Hematopoietic multipotent progenitor cell treated with erythropoietin and hydrocortisone succinate and interleukin-3 and kit ligand, for 4 days (in vitro differentiated cells): ENCODE results near the gene CRYL1.

Experiments
- DNase-seq: peaks from one replicate; pipeline ENCODE4 v3.0.0-alpha.2; 2015

The CRYL1 gene

DNA sequence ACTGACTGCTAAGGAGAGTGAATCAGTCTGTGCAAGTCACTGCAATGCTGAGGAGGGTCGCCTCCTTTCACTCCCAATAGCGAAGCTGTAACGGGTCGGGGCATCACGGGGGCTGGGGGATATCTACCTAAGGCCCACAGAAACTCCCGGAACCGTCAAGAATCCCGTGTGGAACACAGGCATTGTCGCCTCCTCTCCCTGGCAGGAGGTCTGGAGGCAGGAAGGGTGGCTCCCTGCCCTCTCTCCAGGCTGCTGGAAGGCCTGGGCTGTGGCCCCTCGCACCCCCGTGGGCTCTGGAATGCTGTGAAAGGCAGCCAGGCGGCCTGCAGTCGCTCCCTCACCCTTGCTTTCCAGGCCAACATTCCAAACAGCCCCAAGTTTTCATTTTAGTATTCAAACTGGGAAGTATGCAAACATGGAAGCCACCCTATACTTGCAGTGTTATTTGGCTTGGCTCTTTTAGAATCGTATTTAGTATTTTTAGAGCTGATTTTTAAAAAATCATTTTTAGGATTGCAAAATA, 109.4 kb downstream of the CRYL1 start:
- no peak for DNase-seq

- no peak for DNase-seq
These were observed 110.0 kb downstream of the CRYL1 start for GRCh38 chr13:20415694-20416107.

- no peak for DNase-seq
These were observed 110.4 kb downstream of the CRYL1 start for GRCh38 chr13:20415306-20415679.

- no peak for DNase-seq
These were observed 110.9 kb downstream of the CRYL1 start for GRCh38 chr13:20414546-20415305.

- peak; percentile 35 for DNase-seq
These were observed 112.8 kb downstream of the CRYL1 start for GRCh38 chr13:20412691-20413355.

DNA sequence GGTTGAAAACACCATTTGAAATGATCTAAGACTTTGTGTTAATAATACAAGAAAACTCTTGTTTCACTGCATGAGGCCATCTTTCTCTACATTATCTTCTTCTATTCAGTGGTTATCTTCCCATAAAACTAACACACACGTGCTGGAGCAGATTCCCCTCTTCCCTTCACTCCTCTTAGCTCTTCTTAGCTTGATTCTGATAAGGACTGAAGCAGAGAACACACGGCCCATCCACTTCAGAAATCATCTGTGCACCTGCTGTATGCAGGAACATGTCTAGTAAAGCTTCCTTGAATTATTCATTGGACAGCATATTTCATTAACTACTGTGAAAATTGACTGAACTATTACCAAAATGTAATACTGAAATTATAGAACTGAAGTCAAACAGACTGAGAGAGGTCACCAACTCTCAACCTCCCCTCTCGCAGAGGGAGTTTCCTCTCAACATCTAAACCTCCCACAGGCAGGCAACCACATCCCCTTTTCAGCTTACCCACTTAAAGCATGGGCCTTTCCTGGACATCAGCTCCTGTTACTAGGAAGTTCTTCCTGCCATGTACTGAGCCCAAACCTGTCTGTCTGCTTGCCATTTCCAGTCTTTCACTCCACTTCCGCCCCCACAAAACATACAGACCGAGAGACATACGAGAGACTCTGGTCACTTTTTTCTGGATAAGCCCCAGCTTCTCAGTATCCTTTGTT, 113.9 kb downstream of the CRYL1 start:
- peak; percentile 83 for DNase-seq

- DNase-seq, result no peak
These were observed 114.9 kb downstream of the CRYL1 start for GRCh38 chr13:20410726-20411125.

DNA sequence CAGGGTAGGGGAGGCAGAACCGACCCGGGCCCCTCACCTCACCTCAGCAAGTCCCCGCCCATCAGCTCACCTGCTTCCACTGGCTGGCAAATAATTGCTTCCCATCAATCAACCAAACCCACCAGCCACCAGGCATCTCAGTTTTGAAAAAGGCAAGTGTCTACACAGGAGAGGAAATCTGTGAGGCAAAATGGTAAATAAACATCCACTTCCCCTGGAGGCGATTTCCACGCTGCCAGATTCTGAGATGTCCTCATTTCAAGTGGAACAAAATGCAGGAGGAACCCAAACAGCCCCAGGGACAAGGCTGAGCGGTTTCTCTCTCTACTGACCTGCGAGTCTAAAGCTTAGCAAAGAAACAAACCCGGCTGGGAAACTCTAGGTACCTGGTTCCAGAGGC, 117.5 kb downstream of the CRYL1 start:
- no peak for DNase-seq

- DNase-seq, result no peak
These were observed 117.9 kb downstream of the CRYL1 start for GRCh38 chr13:20407759-20408158.

GRCh38 chr13:20405691-20406090, 120.0 kb downstream of the CRYL1 start:
- DNase-seq, result no peak

DNA sequence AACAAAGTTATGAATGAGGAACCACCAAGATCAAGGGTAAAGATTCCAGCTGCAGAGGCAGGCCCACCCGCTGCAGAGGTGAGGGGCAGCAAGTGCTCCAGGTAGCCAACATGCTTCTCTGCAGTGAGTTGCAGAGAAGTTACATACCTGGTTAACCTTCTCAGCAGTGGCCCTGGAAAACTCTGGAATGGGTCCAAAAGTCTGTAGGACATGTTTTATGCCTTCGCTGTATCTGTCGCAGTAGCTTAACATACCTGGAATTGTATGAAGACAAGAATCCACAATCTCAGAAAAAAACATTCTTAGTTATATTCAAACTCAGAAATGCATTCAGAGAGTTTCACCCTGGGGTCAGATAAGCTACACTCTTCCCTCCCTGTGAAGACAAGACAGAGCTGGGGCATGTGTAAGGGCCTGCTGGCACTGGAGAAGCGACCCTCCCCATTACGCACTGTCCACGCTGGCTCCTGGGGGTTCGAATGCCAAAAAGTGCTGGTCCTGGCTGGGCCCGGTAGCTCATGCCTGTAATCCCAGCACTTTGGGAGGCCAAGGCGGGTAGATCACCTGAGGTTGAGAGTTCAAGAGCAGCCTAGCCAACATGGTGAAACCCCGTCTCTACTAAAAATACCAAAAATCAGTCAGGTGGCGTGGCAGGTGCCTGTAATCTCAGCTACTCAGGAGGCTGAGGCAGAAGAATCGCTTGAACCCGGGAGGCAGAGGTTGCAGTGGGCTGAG, 121.0 kb downstream of the CRYL1 start:
- DNase-seq, result no peak

DNA sequence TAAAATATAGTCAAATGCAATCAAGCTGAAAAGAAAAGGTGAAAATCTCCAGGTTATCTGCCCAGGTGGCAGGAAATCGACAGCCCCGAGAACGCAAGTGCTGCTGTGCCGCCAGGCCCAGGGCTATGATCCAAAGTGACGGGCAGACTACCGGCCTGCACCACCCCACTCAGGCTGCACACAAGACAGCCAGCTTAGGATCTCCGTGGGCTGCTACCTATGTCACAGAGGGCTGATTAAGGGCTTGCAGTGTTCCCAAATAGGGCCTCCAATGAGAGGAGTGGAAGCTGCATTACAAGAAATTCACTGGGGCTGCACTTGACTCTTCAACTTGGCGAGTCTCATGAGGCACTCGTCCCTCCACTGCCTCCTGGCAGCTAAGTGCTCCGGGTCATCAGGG, 121.8 kb downstream of the CRYL1 start:
- DNase-seq, result no peak

DNA sequence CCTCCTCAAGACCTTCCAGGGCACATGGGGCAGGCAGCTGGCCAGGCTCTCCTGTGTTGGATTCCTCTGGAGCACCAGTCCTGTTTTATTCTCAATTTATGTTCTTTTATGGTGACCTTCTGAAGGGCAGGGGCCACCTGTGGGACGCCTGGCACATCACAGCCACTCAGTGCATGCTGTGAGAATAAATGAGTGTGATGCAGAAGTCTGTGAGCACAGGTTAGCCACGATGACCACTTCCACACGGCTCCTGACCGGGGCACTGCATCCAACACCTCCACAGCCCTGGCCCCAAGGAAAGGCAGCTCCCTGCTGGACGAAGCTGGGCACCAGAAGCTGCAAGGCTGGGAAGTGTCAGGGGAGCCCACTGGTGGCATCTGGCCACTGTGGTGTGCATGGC, 122.8 kb downstream of the CRYL1 start:
- no peak for DNase-seq

- peak; percentile 75 for DNase-seq
These were observed 123.5 kb downstream of the CRYL1 start for GRCh38 chr13:20401931-20402856.

GRCh38 chr13:20401531-20401930, 124.1 kb downstream of the CRYL1 start:
- DNase-seq, result no peak

- peak; percentile 88 for DNase-seq
These were observed 124.9 kb downstream of the CRYL1 start for GRCh38 chr13:20400774-20401173.

GRCh38 chr13:20399961-20400360, 125.7 kb downstream of the CRYL1 start:
- DNase-seq, result no peak

DNA sequence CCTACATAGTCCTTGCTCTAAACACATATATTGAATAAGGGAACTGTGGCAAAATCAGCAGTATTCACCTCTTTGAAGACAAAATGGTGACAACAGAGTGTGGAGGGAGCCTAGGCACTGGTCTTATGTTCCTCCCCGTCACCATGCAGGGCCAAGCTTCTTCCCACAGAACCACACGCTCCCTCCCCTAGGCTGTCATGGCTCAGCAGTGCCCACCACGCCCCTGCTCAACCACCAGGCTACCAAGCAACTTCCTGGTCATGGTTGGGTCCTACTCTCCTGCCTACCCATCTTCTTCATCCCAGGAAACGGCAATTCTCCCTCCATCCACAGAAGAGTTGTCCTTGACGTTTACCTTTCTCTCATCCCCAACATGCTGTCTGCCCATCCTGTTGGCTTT, 126.1 kb downstream of the CRYL1 start:
- DNase-seq, result no peak

GRCh38 chr13:20398459-20398858, 127.2 kb downstream of the CRYL1 start:
- DNase-seq, result no peak

GRCh38 chr13:20397896-20398295, 127.8 kb downstream of the CRYL1 start:
- no peak for DNase-seq

DNA sequence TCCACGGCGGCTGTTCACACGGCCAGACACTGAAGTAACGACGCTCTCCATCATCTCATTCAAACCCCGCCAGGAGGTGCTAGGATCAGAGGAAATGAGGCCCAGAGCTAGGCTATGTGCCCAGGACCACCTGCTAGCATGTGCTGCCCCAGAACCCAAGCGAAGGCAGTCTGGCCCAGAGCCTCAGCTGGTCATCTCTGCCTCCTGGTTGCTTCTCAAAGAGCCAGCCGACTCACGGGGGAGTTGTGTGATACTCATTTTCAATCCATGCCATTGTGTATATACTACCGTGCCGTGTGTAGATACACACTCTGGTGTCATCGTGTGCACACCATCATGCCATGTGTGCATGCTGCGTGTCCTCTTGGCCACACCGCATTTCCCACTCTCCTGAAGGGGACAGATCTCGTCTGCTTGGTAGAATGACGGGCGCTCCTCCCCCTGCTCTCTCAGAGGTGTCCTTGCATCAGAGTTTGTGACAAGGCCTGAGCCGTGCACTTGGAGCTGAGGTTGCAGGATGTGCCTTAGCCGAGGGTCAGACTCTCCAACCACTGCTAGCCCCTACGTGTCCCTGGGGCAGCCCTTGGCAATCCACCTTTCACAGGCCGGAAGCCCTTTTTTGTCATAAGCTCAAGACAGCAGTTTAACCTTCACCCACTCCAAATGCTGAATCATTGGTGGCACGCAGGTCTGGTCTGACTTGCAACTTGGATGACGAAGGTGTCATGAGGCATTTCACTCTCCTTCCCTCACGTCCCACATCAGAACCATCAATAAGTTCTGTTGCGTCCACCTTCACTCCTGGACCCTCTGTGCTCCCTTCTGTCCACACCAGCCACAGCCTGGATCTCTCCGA, 130.4 kb downstream of the CRYL1 start:
- DNase-seq, result no peak
